CD8-positive, alpha-beta memory T cell (primary cell): ENCODE results near the gene MT1E. TPM values are rescaled to one million over a fixed set of nuclear protein-coding genes. Genes with fewer than 3 reads are reported as not detected.

Source experiments
- CTCF ChIA-PET: fragments of 350-600 bp; sonication (Branson Sonifier 250); formaldehyde crosslinking; loops from one replicate; lab custom pipeline; 2021; ENCODE audit warnings: antibody characterized with exemption; lab: Charles Lee
- POLR2A ChIA-PET: fragments of 350-600 bp; sonication (Branson Sonifier 250); formaldehyde crosslinking; loops from one replicate; lab custom pipeline; 2021; ENCODE audit warnings: antibody characterized with exemption; lab: Charles Lee
- DNase-seq, 5 donors: peaks; one replicate each; pipeline versions ENCODE4 v3.0.0 to v3.0.0-alpha.2; 2020 to 2022; ENCODE audit warnings: mixed read lengths in 1 of 5
- H3K27ac ChIP-seq: one replicate; pipeline ENCODE4 v1.7.0; 2013; ENCODE audit warnings: low read depth, mild to moderate bottlenecking, low read length, moderate library complexity
- H3K27me3 ChIP-seq: 2 replicates; pipeline ENCODE4 v1.7.0; 2013; ENCODE audit warnings: low read length, mild to moderate bottlenecking; ENCODE audit not compliant: insufficient read depth, poor library complexity, severe bottlenecking
- H3K36me3 ChIP-seq: 2 replicates; pipeline ENCODE4 v1.7.0; 2013; ENCODE audit warnings: mild to moderate bottlenecking, low read length, moderate library complexity; ENCODE audit not compliant: insufficient read depth
- H3K4me1 ChIP-seq: 2 replicates; pipeline ENCODE4 v1.7.0; 2013; ENCODE audit warnings: mild to moderate bottlenecking, low read length, moderate library complexity; ENCODE audit not compliant: insufficient read depth
- H3K4me3 ChIP-seq: 2 replicates; pipeline ENCODE4 v1.7.0; 2013; ENCODE audit warnings: mild to moderate bottlenecking, low read length
- H3K9me3 ChIP-seq: 2 replicates; pipeline ENCODE4 v1.7.0; 2013; ENCODE audit warnings: mild to moderate bottlenecking, low read length
- H3K27ac Mint-ChIP-seq, 8 donors: one replicate each; pipeline ENCODE4 v1.8.0; 2020 to 2021; ENCODE audit warnings: mixed read lengths in 8 of 8, mild to moderate bottlenecking in 6 of 8, inconsistent platforms in 3 of 8, moderate library complexity in 3 of 8
- H3K27me3 Mint-ChIP-seq, 2 donors: one replicate each; pipeline ENCODE4 v1.8.0; 2020 to 2021; ENCODE audit warnings: mixed read lengths in 2 of 2, mild to moderate bottlenecking in 1 of 2, moderate library complexity in 1 of 2
- H3K36me3 Mint-ChIP-seq, 3 donors: one replicate each; pipeline ENCODE4 v1.8.0; 2020 to 2021; ENCODE audit warnings: mixed read lengths in 3 of 3, inconsistent platforms in 1 of 3, mild to moderate bottlenecking in 1 of 3
- H3K4me1 Mint-ChIP-seq, 3 donors: one replicate each; pipeline ENCODE4 v1.8.0; 2020 to 2021; ENCODE audit warnings: mixed read lengths in 3 of 3, inconsistent platforms in 1 of 3, mild to moderate bottlenecking in 1 of 3
- H3K4me3 Mint-ChIP-seq, 7 donors: one replicate each; pipeline ENCODE4 v1.8.0; 2020 to 2021; ENCODE audit warnings: mixed read lengths in 7 of 7, mild to moderate bottlenecking in 6 of 7, moderate library complexity in 4 of 7, inconsistent platforms in 2 of 7
- H3K9me3 Mint-ChIP-seq, 5 donors: one replicate each; pipeline ENCODE4 v1.8.0; 2020 to 2022; ENCODE audit warnings: mixed read lengths in 5 of 5, mild to moderate bottlenecking in 3 of 5, moderate library complexity in 2 of 5, inconsistent platforms in 1 of 5
- polyA plus RNA-seq: library from polyadenylated mRNA; unstranded; fragments of 300-500 nt; fragmentation: Illumina TruSeq; gene quantifications from one replicate; pipeline ENCODE4 v1.2.3, GENCODE V29; 2021
- total RNA-seq, 2 experiments: library from RNA; stranded (reverse); gene quantifications; one replicate each; pipeline ENCODE4 v1.2.3, GENCODE V29; 2021

Gene MT1E
- total and polyA plus RNA-seq, 3 experiments from 2014 or later, result 40.4 to 163 (median 153) TPM

- H3K4me1 ChIP-seq, result peaks cover 21% of the 10 kb centered on the region
- no peaks in the 10 kb centered on the region for H3K9me3 Mint-ChIP-seq
- H3K36me3 ChIP-seq, result no peaks in the 10 kb centered on the region
- ChIA-PET CTCF (interaction anchor here (1.0 to 1.4 kb wide), 4 partner anchors 11 to 28 kb away, joined by 3 to 4 read pairs (median 3); no protein-coding TSS in a partner anchor), POLR2A (interaction anchor here (1.2 kb wide), 1 partner anchor 11 kb away, joined by 4 read pairs; no protein-coding TSS in a partner anchor)
- no peaks in the 10 kb centered on the region for H3K9me3 ChIP-seq
- H3K27me3 Mint-ChIP-seq, result peaks cover 29 to 40% of the 10 kb centered on the region in 2 donors
- peaks cover 0 to 2% (median 0%) of the 10 kb centered on the region in 3 donors for H3K36me3 Mint-ChIP-seq
- H3K4me3 ChIP-seq, result no peak overlapping the region
- H3K4me3 Mint-ChIP-seq, result peak overlapping the region in 2 of 7 donors; percentile 32 to 49
- peak overlapping the region in 1 of 8 donors; percentile 32 for H3K27ac Mint-ChIP-seq
- no peak overlapping the region for H3K27ac ChIP-seq
- H3K27me3 ChIP-seq, result peaks cover 30% of the 10 kb centered on the region
- no peak for DNase-seq
- peaks cover 22 to 26% (median 22%) of the 10 kb centered on the region in 3 donors for H3K4me1 Mint-ChIP-seq
Observed at GRCh38 chr16:56628486-56629350, 3.1 kb downstream of the MT1E start.

GRCh38 chr16:56629531-56629930 lies 4.0 kb downstream of the MT1E start:
- peaks cover 18 to 30% (median 19%) of the 10 kb centered on the region in 3 donors for H3K4me1 Mint-ChIP-seq
- H3K4me1 ChIP-seq, result peaks cover 21% of the 10 kb centered on the region

GRCh38 chr16:56630134-56630533 lies 4.6 kb downstream of the MT1E start:
- peaks cover 0 to 2% (median 0%) of the 10 kb centered on the region in 3 donors for H3K36me3 Mint-ChIP-seq
- POLR2A ChIA-PET, result interaction anchor here (1.4 kb wide), 1 partner anchor 13 kb away, joined by 4 read pairs; no protein-coding TSS in a partner anchor

More at GRCh38 chr16:56629531-56629930, 4.0 kb downstream of the MT1E start:
- Histone ChIP-seq H3K36me3 (no peaks in the 10 kb centered on the region), H3K27me3 (peaks cover 39% of the 10 kb centered on the region), H3K9me3 (no peaks in the 10 kb centered on the region), H3K27ac (no peak overlapping the region), H3K4me3 (no peak overlapping the region)
- Mint-ChIP-seq H3K27me3 (peaks cover 37 to 47% of the 10 kb centered on the region in 2 donors), H3K9me3 (no peaks in the 10 kb centered on the region), H3K4me3 (peak overlapping the region in 1 of 7 donors; percentile 37), H3K36me3 (peaks cover 0 to 2% (median 0%) of the 10 kb centered on the region in 3 donors), H3K27ac (no peak overlapping the region)
- CTCF ChIA-PET, result interaction anchor here (1.0 kb wide), 1 partner anchor 11 kb away, joined by 3 read pairs; no protein-coding TSS in a partner anchor
- no peak for DNase-seq
- POLR2A ChIA-PET, result interaction anchor here (1.2 to 1.4 kb wide), 2 partner anchors 12 to 14 kb away, joined by 4 read pairs; no protein-coding TSS in a partner anchor

GRCh38 chr16:56631197-56631596 lies 5.6 kb downstream of the MT1E start:
- H3K36me3 Mint-ChIP-seq, result no peaks in the 10 kb centered on the region
- Histone ChIP-seq H3K4me3 (no peak overlapping the region), H3K9me3 (no peaks in the 10 kb centered on the region), H3K4me1 (peaks cover 23% of the 10 kb centered on the region), H3K27me3 (peaks cover 47% of the 10 kb centered on the region), H3K27ac (no peak overlapping the region), H3K36me3 (no peaks in the 10 kb centered on the region)
- H3K4me1 Mint-ChIP-seq, result peaks cover 19 to 31% (median 20%) of the 10 kb centered on the region in 3 donors
- H3K27me3 Mint-ChIP-seq, result peaks cover 50 to 60% of the 10 kb centered on the region in 2 donors
- POLR2A ChIA-PET, result no interaction called here
- H3K9me3 Mint-ChIP-seq, result no peaks in the 10 kb centered on the region
- no peak overlapping the region for H3K27ac Mint-ChIP-seq
- CTCF ChIA-PET, result interaction anchor here (1.0 to 1.2 kb wide), 2 partner anchors 12 kb away, joined by 3 to 4 read pairs; no protein-coding TSS in a partner anchor
- no peak for DNase-seq
- no peak overlapping the region for H3K4me3 Mint-ChIP-seq

More at GRCh38 chr16:56630134-56630533, 4.6 kb downstream of the MT1E start:
- CTCF ChIA-PET, result interaction anchor here (0.9 to 1.2 kb wide), 2 partner anchors 13 to 33 kb away, joined by 3 to 4 read pairs; no protein-coding TSS in a partner anchor
- H3K4me3 ChIP-seq, result no peak overlapping the region
- peak overlapping the region in 1 of 8 donors; percentile 91 for H3K27ac Mint-ChIP-seq
- H3K9me3 ChIP-seq, result no peaks in the 10 kb centered on the region
- peaks cover 43 to 53% of the 10 kb centered on the region in 2 donors for H3K27me3 Mint-ChIP-seq
- H3K4me1 ChIP-seq, result peaks cover 23% of the 10 kb centered on the region
- no peak overlapping the region for H3K27ac ChIP-seq
- DNase-seq, result no peak
- H3K27me3 ChIP-seq, result peaks cover 45% of the 10 kb centered on the region
- H3K9me3 Mint-ChIP-seq, result no peaks in the 10 kb centered on the region
- H3K36me3 ChIP-seq, result no peaks in the 10 kb centered on the region
- peak overlapping the region in 1 of 7 donors; percentile 37 for H3K4me3 Mint-ChIP-seq
- peaks cover 20 to 31% (median 22%) of the 10 kb centered on the region in 3 donors for H3K4me1 Mint-ChIP-seq

GRCh38 chr16:56631832-56632155 lies 6.2 kb downstream of the MT1E start:
- Mint-ChIP-seq H3K9me3 (no peaks in the 10 kb centered on the region), H3K27me3 (peaks cover 54 to 66% of the 10 kb centered on the region in 2 donors), H3K4me1 (peaks cover 19 to 34% (median 22%) of the 10 kb centered on the region in 3 donors), H3K27ac (peak overlapping the region in 1 of 8 donors; percentile 10), H3K4me3 (peak overlapping the region in 5 of 7 donors; percentile 55 to 88 (median 69)), H3K36me3 (no peaks in the 10 kb centered on the region)
- H3K9me3 ChIP-seq, result no peaks in the 10 kb centered on the region
- CTCF ChIA-PET, result interaction anchor here (1.0 kb wide), 1 partner anchor 12 kb away, joined by 3 read pairs; no protein-coding TSS in a partner anchor
- POLR2A ChIA-PET, result no interaction called here
- H3K27ac ChIP-seq, result no peak overlapping the region
- H3K27me3 ChIP-seq, result peaks cover 52% of the 10 kb centered on the region
- DNase-seq, result no peak
- H3K4me1 ChIP-seq, result peaks cover 23% of the 10 kb centered on the region
- H3K4me3 ChIP-seq, result no peak overlapping the region
- no peaks in the 10 kb centered on the region for H3K36me3 ChIP-seq

GRCh38 chr16:56632156-56632847 lies 6.7 kb downstream of the MT1E start, which contains the start of gene MT1M:
TSS of gene MT1M (plus strand) at chr16:56632659. CDS start at chr16:56632732, 73 bp downstream.
- Mint-ChIP-seq H3K36me3 (no peaks in the 10 kb centered on the region), H3K9me3 (no peaks in the 10 kb centered on the region), H3K27me3 (peaks cover 59 to 71% of the 10 kb centered on the region in 2 donors), H3K4me3 (peak within 1 kb of the TSS in 5 of 7 donors; percentile 55 to 88 (median 69)), H3K27ac (peak within 1 kb of the TSS in 1 of 8 donors; percentile 10), H3K4me1 (peaks cover 19 to 38% (median 22%) of the 10 kb centered on the region in 3 donors)
- H3K9me3 ChIP-seq, result no peaks in the 10 kb centered on the region
- ChIA-PET CTCF (interaction anchor here (1.0 kb wide), 1 partner anchor 11 kb away, joined by 3 read pairs; no protein-coding TSS in a partner anchor), POLR2A (no interaction called here)
- H3K4me1 ChIP-seq, result peaks cover 23% of the 10 kb centered on the region
- H3K36me3 ChIP-seq, result no peaks in the 10 kb centered on the region
- H3K27ac ChIP-seq, result no peak within 1 kb of the TSS
- no peak for DNase-seq
- H3K4me3 ChIP-seq, result no peak within 1 kb of the TSS
- H3K27me3 ChIP-seq, result peaks cover 52% of the 10 kb centered on the region

- ChIA-PET POLR2A (no interaction called here), CTCF (interaction anchor here (2.8 kb wide), 1 partner anchor 11 kb away, joined by 11 read pairs; no protein-coding TSS in a partner anchor)
- Histone ChIP-seq H3K27me3 (peaks cover 59% of the 10 kb centered on the region), H3K4me1 (peaks cover 26% of the 10 kb centered on the region), H3K4me3 (no peak overlapping the region), H3K27ac (no peak overlapping the region), H3K36me3 (no peaks in the 10 kb centered on the region), H3K9me3 (no peaks in the 10 kb centered on the region)
- Mint-ChIP-seq H3K4me3 (peak overlapping the region in 5 of 7 donors; percentile 20 to 69 (median 37)), H3K27ac (no peak overlapping the region), H3K27me3 (peaks cover 65 to 77% of the 10 kb centered on the region in 2 donors), H3K4me1 (peaks cover 21 to 43% (median 26%) of the 10 kb centered on the region in 3 donors), H3K36me3 (no peaks in the 10 kb centered on the region), H3K9me3 (no peaks in the 10 kb centered on the region)
- DNase-seq, result no peak
Observed at GRCh38 chr16:56632848-56633365, 7.3 kb downstream of the MT1E start.
